HG03135 (cell line): ENCODE results near the gene C1QTNF9.
"Not testable (repeated sequence)": the region's sequence is repeated elsewhere in the genome, so short reads cannot be mapped to it uniquely, and the experiment has no call there.

Experiments
- ATAC-seq: cut with Tn5 transposase; IDR thresholded peaks from one replicate; pipeline ENCODE4 v1.9.1; 2021; ENCODE audit warnings: mild to moderate bottlenecking, moderate library complexity; ENCODE audit not compliant: unreplicated experiment

C1QTNF9 gene

DNA sequence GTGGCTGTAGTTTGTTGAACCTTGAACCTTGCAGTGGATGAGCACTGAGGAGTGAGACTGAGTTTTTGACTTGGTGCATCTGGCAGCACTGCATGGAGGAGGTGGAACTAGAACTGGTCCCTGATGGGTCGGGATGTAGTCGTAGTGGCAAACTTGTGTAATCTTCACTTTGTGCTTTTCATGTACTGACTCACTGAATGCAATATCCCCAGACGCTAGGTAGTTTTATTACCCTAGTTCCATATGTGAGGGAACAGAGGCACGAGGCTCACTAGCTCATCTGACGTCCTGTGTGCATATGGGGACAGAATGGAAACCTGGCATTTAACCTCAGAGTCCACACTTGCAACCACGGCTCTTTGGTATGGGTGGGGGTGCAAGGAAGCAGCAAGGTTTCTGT, 10.3 kb downstream of the C1QTNF9 start:
- ATAC-seq = not testable (repeated sequence)

DNA sequence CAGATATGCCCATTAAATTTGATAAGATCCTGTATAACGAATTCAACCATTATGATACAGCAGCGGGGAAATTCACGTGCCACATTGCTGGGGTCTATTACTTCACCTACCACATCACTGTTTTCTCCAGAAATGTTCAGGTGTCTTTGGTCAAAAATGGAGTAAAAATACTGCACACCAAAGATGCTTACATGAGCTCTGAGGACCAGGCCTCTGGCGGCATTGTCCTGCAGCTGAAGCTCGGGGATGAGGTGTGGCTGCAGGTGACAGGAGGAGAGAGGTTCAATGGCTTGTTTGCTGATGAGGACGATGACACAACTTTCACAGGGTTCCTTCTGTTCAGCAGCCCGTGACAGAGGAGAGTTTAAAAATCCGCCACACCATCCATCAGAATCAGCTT, 12.0 kb downstream of the C1QTNF9 start:
- not testable (repeated sequence) for ATAC-seq

DNA sequence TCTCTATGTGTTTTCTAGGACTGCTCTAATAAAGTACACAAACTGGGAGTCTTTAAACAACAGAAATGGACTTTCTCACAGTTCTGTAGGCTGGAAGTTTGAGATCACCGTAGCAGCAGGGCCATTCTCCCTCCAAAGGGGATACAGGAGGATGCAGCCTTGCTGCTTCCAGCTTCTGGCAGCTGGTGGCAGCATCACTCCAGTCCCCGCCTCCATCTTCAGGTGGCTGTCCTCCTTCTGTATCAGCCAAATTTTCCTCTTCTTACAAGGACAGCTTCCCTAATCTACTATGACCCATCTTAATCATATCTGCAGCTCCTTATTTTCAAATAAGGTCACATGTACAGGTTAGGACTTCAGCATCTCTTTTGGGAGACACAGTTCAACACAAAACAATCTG, 13.1 kb downstream of the C1QTNF9 start:
- not testable (repeated sequence) for ATAC-seq

DNA sequence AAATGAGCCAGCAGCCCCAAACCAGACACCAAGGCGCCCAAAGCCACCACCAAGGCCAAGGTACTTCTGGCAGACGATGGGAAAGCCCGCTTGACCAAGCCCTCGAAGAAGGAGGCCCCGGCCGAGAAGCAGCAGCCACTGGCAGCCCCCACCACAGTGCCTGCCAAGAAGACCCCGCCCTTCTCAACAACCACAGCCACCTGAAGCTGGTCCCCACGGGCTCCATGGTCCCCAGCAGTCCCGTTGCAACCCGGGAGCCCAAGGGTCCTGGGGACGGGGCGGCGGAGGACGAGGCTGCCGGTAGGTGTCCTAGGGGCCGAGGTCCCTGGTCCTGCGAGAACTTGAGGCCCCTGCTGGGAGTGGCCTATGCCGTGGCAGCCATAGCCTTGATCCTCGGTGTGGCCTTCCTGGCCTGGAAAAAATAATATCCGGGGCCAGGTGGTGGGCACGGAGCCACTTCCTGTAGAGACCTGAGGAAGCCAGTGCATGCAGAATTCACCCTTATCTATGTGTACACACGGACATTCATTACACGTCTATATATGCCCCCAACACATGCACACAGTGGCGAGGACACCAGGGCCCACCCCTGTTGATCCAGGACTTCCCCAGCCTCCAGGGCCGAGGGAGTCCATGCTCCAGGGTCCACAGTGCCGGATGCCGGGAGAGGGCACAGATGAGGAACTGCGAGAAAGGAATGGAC, 13.8 kb downstream of the C1QTNF9 start:
- ATAC-seq = no peak

DNA sequence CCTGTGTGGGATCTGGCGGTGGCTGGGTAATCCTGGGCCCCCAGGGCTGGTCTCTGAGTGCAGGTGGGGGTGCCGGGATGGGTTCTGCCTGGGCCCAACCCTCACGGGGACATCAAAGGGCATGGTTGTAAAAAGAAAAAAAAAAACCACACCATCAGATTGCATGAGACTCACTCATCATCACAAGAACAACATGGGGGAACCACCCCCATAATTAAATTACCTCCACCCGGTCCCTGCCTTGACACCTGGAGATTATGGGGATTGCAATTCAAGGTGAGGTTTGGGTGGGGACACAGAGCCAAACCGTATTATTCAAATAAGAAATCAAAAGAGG, 14.3 kb downstream of the C1QTNF9 start:
- no peak for ATAC-seq

DNA sequence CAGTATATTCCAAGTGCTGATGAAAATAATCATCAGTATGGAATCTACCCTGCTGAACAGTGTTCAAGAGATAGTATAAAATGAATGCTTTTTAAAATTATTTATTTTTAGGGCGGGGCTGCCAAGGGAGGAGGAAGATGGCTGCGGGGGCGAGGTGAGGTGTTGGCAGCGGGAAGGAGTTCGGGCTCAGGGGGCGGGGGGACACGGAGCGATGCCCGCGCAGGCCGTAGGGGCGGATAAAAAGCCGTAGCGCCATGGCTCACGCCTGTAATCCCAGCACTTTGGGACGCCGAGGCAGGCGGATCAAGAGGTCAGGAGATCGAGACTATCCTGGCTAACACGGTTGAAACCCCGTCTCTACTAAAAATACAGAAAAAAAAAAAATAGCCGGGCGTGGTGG, 18.2 kb downstream of the C1QTNF9 start:
- ATAC-seq = not testable (repeated sequence)

DNA sequence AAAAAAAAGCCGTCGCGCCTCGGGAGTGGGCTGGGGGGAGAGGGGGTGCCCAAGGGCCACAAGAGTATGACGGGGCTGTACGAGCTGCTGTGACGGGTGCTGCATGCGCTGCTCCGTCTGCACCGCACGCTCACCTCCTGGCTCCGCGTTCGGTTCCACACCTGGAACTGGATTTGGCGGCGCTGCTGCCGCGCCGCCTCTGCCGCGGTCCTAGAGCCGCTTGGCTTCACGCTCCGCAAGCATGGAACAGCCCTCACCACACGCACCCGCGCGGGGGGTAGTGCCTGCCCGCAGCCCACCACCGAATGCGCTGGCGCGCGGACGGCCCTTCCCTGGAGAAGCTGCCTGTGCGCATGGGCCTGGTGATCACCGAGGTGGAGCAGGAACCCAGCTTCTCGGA, 18.8 kb downstream of the C1QTNF9 start:
- no peak for ATAC-seq

DNA sequence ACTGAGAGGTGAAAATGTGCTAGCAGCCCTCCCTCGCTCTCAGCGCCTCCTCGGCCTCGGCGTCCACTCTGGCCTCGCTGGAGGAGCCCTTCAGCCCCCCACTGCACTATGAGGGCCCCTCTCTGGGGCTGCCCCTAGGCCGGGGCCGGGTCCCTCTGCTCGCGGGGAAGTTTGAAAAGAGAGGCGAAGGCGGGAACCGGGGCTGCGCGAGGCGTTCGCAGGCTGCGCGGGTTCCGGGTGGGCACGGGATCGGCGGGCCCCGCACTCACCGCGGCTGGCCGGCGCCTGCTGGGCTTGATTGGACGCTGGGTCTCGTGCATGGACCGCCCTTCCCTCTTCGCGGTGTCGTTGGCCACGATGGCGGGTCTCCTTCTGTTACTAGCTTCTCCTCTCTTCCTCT, 29.3 kb downstream of the C1QTNF9 start:
- ATAC-seq = no peak

DNA sequence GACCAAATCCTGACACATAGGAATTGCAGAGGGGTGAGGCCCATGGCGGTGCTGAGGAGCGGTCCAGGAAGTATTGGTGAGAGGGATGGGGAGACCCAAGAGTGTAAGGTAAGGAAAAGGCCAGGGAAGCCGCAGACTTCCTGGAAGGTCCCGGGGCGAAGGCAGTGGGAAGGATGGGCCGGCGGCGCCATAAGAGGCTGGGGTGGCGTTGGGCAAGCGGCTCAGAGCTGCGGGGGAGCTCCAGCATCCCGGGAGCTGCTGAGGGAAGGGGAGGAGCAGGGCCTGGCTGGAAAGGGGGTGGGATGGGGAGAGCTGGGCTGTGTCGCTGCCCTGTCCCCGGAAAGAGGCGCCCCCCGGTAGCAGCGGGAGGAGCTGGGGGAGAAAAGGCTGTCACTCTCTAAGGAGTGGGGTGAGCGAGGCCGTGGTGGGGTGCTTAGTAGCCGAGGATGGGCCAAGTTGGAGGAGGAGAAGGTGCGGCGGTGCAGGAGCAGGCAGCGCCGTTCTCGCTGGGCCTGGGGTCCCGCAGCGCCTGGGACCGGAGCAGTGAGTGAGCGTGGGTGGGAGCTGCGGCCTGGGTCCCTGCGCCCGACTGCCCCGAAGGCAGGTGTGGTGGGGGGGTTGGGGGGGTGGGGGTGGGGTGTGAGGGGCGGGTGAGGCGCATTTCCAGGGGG, 30.7 kb downstream of the C1QTNF9 start:
- ATAC-seq = no peak

DNA sequence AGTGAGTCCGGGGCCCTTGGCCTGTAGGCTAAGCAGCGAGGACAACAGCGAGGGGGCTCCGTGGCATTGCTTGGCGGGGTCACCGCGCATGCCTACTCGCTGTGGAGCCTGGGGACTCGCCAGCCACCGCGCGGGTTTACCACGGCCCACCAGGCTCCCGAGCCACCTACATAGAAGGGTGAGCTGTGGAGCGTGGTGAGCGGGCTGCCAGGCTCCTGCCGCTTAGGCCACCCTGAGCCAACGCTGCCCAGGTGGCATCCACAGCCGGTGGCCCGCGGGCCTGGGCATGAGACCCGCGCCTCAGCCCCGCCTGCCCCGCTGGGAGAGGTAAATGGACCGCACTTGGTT, 31.2 kb downstream of the C1QTNF9 start:
- ATAC-seq = no peak

DNA sequence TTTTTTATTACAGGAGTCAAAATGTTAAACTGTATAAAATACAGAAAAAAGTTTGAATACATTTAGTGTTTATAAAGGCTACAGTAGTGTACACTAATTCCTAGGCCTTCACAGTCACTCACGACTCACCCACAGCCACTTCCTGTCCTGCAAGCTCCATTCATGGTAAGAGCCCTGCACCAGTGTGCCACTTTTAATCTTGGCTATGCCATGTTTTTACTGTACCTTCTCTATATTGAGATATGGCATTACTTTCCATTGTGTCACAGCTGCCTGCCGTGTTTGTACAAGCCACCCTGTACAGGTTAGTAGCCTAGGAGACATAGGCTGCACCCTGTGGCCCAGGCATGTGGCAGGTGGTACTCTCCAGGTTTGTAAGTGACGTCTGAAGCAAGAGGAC, 32.1 kb downstream of the C1QTNF9 start:
- ATAC-seq = no peak

DNA sequence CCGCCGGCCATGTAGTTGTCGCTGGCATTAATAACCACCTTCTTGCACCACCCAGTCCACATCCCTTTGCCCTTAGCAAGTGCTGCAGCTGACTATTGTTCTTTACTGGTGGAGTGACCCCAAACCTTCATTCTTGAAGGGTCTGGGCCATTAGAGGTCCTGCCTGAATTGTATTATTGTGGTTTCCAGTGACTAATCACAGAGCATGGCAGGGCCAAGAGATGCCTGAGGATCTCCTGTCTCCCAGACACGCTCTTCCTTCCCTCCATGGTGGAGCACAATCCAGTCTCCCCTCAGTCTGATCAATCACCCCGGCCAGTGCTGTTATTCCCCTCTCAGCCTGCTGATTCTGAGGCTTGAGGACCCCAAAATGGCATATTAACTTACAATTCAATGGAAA, 39.0 kb downstream of the C1QTNF9 start:
- no peak for ATAC-seq

DNA sequence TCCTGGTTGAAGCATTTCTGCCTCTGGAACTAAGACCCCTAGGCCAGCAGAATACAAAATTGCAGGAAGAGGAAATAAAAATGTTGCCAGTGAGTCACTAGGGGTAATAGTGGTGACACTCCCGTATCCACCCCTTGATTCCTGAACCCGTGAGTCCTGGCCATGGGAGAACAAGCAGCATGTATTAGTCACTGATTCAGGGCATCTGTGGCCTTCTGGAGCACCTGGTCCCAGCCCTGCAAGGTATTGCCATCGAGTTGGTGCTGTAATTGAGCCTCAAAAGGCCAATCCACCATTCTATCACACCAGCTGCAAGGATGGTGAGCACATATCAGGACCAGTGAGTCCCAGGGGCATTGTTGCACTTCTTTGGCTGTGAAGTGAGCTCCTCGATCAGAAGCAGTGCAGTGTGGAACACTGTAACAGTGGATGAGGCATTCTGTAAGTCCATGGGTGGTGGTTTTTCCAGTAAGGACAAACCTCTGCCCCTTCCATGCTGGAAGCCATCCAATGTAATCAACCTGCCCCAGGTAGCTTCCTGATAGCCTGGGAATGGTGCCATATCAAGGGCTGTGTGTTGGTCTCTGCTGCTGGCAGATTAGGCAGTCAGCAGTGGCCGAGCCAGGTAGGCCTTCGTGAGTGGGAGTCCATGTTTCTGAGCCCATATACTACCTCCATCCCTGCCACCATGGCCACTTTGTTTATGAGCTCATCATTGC, 39.6 kb downstream of the C1QTNF9 start:
- no peak for ATAC-seq

DNA sequence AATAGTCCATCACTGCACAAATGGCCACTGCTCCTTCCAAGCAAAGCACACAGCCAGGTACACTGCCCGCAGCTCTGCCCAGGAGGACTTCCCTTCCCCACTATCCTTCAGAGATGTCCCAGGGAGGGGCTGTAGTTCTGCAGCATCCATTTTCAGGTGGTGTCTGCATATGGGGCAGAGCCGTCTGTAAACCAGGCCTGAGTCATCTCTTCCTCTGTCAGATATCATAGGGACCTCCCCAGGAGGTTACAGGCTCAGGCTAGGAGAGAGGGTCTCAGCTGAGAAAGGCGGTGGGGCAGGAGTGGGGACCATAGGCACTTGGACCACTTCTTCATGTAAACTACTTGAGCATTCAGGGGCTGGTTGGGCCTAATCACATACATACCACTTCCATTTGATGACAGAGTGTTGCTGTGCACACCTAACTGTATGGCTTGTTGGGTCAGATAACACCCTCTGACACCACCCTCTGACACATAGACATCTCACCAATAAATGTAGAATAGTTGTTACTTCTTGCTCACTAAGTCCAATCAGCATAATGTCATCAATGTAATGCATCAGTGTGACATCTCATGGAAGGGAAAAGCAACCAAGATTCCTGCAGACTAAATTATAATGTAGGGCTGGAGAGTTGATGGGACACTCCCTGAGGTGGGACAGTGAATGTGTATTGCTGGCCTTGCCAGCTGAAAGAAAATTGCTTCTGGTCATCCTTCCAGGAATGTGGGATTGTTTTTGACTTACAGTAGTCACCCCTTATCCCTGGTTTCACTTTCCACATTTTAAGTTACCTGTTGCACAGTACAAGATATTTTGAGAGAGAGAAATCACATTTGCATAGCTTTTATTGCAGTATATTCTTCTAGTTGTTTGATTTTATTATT, 40.6 kb downstream of the C1QTNF9 start:
- not testable (repeated sequence) for ATAC-seq

DNA sequence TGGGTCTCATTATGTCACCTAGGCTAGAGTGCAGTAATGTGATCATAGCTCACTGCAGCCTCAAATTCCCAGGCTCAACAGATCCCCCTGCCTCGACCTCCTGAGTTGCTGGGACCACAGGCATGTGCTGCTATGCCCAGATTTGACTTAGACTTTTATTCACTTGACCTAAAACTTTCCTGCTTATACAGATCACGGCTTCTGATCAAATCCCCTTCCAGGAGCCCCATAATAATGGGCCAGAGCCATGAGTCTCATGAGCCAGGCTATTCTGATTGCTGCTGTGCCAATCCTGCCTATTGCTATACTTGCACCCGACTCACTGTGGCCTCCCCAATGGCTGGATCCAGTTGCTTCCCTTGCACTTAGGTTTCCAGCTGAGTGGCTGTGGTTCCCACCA, 42.0 kb downstream of the C1QTNF9 start:
- ATAC-seq = no peak

DNA sequence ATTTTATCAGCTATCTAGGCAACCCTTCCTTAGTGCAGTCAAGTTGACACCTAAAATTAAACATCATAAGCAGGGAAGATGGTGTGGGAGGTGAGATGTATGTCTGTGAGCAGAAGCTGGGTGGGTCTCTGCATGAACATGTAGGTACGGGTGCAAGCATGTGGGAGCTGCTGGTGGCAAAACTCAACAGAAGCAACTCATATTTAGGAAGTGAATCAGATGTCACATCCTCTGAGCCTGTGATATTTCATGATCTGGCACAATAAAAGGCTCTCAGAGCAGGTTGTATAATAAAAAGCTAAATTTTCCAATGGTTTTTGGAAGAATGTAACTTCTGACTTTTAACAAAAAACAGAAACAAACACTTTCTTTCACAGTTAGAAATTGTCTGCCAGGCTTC, 44.4 kb downstream of the C1QTNF9 start:
- no peak for ATAC-seq

DNA sequence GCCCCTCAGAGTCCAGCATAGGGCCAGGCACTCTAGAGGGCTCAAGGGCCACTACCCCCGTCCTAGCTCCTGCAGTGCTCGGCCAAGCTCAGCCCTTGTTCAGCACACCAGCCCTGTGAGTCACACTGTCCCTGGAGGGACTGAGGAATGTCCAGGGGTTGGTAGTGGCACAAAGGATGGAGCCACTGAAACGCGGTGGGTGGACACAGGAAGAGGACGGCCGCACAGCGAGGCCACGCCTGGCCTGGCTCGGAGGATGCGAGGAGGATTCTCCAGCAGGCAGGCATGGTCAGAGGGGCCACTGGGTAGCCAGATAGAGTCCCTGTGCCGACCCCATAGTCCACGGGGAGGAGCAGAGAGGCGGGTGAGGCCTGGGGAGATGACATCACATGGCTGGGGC, 45.7 kb downstream of the C1QTNF9 start:
- no peak for ATAC-seq

DNA sequence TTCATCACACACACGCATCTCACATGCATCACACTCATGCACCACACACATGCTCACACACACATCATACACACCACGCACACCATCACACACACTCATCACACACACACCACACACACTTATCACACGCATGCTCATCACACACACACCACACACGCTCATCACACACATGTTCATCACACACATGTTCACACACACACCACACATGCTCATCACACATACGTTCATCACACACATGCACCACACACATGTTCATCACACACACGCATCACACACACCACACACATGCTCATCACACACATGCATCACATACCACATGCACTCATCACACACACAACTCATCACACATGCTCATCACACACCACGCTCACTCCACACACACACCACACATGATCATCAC, 46.9 kb downstream of the C1QTNF9 start:
- no peak for ATAC-seq

DNA sequence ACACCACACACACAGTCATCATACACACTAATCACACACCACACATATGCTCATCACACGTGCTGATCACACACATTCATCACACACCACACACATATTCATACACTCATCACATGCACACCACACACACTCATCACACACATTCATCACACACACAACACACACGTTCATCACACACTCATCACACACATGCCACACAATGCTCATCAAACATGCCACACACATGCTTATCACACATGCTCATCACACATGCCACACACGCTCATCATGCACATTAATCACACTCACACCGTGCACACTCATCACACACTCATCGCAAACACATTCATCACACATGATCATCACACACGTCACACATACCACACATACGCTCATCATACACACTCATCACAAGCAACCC, 47.5 kb downstream of the C1QTNF9 start:
- no peak for ATAC-seq

DNA sequence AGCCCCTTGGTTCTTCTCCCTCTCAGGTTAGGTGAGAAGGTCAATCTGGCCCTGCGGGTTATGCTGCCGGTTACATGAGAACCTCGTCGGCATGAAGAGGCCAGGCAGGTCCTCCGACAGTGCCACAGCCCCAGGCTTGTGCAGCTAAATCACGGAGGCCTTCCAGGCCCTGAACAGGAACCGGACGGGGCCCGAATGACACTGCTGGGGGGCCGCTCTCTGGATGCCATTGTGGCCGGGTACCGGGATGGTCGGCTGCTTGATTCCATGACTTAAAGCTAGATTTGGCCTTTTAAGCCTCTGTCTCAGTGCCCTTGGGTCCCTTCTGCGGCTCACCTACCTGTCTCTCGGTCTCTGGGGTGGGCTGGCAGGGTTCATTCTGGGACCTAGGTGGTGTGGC, 48.4 kb downstream of the C1QTNF9 start:
- ATAC-seq = no peak

DNA sequence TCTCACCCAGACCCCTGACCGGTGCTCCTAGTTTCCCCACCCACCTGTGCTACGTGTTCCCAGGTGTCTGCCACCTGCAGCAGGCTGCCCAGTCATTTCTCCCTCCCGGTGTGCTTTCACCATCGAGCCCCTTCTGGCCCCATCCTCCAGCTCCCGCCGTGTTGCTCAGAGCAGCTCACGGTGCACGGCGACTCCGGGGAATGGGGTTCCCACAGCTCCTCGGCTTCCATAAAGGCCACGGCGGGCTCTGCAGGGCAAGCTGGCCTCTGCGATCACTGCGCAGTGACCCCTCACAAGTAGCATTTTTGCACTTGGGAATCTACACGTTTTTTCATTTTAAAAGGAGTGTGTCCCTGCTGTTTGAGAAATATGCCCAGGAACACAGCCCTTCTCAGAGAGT, 49.5 kb downstream of the C1QTNF9 start:
- not testable (repeated sequence) for ATAC-seq
